GM18873 (cell line): ENCODE data around the gene RARA.
"Not testable (repeated sequence)": the region's sequence is repeated elsewhere in the genome, so short reads cannot be mapped to it uniquely, and the experiment has no call there.

ENCODE experiments used
- ATAC-seq: cut with Tn5 transposase; IDR thresholded peaks from one replicate; pipeline ENCODE4 v1.9.1; 2021; ENCODE audit warnings: mild to moderate bottlenecking, moderate library complexity, moderate number of reproducible peaks; ENCODE audit not compliant: unreplicated experiment, low FRiP score

RARA gene

DNA sequence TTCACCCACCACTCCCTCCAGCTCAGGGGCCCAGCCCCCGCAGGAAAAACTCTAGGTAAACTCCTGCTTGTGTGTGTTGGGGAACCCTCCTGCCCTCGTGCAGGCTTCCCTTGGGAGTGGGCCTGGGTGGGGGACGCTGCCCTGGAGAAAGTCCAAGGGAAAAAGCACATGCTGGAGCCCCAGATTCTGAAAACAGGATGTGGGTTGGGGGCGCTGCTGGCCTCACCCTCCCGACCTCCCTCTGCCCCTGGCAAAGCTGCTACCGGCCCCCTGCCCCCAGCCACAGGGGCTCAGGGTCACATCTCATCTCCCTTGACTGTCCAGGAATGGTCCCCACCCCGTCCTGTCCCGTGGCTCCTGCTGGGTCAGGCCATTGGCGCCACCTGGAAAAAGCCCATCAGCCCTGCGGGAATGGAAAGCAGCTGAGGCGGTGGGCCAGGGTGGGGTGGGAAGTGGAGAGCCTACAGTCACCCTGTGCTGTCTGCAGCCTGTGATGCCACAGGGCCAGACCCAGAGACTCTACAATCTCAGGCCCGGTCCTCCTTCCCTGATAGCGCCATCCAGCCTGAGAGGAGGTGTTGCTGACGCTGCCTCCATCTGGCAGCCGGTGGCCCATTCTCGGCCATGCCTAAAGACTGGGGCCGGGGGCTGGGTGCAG lies 58.0 kb downstream of the RARA start:
- ATAC-seq, result no peak

DNA sequence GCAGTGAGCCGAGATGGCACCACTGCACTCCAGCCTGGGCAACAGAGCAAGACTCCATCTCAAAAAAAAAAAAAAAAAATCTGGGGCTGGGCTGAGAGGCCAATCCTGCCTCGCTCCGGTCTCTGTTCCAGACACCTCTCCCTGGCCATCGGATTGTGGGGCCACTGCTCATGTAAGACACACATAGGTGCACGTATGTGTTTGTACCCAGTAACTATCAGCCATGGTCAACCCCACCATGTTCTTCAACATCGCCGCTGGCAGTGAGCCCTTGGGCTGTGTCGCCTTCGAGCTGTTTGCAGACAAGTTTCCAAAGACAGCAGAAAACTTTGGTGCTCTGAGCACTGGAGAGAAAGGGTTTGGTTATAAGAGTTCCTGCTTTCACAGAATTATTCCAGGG lies 58.7 kb downstream of the RARA start:
- ATAC-seq, result not testable (repeated sequence)

DNA sequence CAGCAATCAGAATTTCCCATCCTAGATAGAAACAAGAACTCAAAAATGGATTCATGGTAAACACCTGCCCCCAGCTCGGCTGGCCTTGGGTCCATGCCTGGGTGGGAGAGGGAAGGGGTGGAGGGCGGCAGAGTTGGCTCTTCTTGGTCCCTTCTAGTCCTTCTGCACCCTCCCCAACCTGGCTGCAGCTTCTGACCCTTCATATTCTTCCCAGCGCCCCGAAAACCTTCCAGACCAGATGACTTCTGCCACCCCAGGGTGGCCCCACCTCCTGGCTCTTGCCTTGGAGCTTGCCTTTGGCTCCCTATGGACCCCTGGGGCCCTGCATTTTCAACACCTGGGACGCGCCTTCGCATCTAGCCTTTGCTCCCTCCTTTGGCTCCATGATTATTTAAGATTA lies 60.9 kb downstream of the RARA start:
- no peak for ATAC-seq

DNA sequence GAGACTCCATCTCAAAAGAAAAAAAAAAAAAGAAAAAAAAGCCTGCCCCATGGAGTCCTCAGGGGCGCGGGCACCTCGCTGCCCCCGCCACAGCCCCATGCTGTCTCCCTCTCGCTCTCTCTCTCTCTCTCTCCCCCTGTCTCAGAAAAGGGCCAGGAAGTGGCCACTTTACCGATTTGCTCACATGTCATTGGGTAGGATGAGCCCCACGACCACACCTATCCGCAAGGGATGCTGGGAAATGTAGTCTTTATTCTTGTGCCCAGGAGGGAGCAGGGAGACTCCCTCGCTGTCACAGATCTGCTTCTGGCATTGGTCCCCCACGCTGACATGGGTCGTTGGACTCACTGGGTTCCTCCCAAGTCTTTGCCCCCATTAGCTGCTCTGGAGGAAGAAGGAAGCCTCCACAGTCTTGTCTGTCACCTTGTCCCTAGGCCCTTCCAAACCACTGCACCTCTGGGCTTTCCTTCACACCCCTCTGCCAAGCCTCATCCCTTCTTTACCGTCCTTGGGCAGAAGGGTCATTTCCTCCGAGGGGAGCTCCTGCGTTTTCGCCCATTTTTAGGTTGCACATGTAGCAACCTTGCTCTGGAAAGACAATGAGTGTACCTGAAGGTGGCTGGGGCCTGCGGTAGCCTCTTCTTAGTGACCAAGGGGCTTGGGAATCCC lies 62.4 kb downstream of the RARA start:
- no peak for ATAC-seq

DNA sequence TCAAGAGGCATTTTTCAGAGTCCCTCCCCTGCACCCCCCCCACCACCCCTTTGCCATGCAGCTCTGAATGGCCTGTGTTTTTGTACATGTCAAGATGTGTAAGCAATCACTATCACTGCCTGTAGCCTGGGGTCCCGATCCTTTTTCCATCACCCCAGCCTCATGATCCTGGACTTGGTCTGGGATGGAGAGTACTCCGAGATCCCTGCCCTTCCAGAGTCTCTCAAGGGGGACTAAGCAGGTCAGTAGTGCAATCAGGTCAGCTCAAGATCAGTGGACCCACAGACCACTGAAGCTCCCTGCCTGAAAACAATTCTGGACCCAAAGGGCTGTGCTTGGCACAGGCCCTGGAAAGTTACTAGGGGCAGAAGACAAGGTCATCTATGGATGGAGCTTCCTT lies 63.1 kb downstream of the RARA start:
- ATAC-seq, result no peak

DNA sequence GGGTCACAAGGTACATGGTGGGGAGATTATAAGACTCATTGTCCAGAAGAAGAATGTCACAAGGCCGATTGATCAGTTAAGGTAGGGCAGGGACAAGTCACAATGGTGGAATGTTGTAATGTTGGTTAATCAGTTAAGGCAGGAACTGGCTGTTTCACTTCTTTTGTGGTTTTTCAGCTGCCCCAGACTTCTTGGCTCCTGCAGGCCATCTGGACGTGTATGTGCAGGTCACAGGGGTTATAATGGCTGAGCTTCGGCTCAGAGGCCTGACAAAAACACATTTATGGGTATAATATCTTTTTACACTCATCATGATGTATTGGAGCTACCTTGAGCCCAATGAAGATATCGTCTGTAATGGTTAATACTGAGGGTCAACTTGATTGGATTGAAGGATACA lies 63.7 kb downstream of the RARA start:
- ATAC-seq, result not testable (repeated sequence)

DNA sequence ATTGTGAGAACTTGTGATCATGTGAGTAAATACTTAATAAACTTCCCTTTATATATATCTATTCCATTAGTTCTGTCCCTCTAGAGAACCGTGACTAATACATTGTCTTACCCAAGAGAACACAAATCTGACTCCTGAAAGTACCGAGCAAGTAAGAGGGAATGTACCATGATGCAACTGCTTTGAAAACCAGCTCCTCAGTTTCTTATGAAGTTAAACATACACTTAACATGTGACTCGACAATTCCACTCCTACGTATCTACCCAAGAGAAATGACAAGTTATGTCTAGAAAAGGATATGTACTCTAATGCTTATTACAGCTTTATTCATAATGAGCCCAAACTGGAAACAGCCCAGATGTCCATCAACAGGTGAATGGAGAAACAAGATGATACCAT lies 64.3 kb downstream of the RARA start:
- ATAC-seq, result no peak

DNA sequence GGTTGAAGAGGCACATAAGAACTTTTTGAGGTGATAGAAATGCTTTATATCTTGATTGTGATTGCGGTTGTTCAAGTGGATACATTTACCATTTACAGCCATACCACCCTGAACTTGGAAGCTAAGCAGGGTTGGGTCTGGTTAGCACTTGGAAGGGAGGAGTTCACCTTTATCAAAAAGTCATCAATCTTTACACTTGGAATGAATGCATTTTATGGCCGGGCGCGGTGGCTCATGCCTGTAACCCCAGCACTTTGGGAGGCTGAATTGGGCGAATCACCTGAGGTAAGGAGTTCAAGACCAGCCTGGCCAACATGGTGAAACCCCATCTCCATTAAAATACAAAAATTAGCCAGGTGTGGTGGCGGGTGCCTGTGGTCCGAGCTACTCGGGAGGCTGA lies 65.0 kb downstream of the RARA start:
- no peak for ATAC-seq

DNA sequence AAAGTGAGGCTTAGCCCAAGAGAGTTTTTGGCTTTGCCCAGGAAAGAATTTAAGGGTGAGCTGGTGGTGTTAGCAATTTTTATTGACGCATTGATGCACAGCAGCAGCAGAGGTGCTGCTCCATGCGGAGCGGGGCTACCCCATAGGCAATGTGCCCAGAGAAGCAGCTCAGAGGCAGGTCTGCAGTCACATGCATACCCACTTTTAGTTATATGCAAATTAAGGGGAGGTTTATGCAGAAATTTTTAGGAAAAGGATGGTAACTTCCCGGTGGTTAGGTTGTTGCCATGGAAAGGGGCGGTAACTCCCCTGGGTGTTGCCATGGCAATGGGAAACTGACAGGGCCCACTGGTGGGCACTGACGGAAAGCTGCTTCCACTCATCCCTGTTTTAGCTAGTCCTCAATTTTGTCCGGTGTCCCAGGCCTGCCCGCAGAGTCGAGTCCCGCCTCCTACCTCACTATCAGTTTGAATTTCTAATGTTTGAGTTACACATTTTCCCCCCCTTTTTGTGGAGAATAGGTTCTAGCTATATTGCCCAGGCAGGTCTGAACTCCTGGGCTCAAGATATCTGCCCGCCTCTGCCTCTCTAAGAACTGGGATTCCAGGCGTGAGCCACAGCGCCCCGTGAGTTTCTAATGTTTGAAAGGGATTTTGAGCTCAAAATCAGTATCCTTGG lies 66.0 kb downstream of the RARA start:
- no peak for ATAC-seq

DNA sequence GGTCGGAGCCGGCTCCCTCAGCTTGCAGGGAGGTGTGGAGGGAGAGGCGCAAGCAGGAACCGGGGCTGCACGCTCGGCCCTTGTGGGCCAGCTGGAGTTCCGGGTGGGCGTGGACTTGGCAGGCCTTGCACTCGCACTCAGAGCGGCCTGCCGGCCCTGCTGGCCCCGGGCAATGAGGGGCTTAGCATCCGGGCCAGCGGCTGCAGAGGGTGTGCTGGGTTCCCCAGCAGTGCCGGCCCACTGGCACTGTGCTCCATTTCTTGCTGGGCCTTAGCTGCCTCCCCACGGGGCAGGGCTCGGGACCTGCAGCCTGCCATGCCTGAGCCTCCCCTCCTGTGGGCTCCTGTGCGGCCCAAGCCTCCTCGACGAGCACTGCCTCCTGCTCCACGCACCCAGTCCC lies 66.8 kb downstream of the RARA start:
- ATAC-seq, result not testable (repeated sequence)

DNA sequence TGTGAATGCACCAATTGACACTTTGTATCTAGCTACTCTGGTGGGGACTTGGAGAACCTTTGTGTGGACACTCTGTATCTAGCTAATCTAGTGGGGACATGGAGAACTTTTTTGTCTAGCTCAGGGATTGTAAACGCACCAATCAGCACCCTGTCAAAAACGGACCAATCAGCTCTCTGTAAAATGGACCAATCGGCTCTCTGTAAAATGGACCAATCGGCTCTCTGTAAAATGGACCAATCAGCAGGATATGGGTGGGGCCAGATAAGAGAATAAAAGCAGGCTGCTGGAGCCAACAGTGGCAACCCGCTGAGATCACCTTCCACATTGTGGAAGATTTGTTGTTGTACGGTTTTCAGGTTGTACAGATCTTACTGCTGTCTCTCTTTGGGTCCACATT lies 67.6 kb downstream of the RARA start:
- ATAC-seq, result not testable (repeated sequence)

DNA sequence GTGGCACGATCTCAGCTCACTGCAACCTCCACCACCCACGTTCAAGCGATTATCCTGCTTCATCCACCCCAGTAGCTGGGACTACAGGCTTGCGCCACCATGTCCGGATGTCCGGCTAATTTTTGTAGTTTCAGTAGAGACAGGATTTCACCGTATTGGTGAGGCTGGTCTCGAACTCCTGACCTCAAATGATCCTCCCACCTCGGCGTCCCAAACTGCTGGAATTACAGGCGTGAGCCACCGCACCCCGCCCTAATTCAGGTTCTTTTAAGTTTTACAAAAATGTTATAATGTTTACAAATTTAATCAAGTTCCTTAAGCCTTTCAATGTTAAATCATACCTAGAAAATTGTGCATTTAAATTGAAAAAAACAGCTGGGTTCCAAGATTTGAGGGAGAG lies 68.9 kb downstream of the RARA start:
- no peak for ATAC-seq

DNA sequence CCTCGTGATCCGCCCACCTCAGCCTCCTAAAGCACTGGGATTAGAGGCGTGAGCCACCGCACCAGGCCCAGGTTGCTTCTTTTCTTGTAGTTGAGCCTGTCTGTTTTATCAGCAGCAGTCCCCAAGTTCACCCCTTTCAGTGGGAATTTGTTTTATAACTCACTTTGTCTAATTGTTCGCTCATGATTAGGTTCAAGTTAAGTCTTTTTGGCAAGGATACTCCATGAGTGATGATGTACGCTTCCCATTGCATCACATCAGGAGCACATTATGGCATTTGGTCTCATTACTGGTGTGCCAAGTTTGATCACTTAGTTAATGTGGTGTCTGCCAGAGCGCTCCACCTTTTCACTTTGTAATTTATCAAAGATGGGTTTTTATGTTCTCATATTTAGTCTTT lies 70.0 kb downstream of the RARA start:
- ATAC-seq, result no peak

DNA sequence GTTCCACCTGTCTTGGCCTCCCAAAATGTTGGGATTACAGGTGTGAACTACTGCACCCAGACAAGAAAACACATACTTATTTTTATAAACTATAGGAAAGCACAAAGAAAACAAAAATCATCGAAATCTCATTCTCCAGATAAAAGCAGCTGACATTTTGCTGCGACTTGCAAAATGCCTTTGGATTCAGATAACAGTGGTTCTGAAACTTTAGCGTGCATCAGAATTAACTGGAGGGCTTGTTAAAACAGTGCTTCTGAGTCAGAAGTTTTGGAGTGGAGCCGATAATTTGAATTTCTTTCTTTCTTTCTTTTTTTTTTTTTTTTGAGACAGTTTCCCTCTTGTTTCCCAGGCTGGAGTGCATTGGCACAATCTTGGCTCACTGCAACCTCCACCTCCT lies 73.3 kb downstream of the RARA start:
- no peak for ATAC-seq

DNA sequence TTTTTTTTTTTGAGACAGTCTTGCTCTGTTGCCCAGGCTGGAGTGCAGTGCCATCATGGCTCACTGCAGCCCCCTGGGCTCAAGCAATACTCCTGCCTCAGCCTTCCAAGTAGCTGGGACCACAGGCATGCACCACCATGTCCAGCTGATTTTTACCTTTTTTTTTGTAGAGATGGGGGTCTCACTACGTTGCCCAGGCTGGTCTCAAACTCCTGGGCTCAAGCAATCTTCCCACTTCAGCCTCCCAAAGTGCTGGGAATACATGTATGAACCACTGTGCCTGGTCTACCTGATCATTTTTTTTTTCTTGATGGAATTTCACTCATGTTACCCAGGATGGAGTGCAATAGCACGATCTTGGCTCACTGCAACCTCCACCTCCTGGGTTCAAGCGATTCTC lies 77.6 kb downstream of the RARA start:
- not testable (repeated sequence) for ATAC-seq

DNA sequence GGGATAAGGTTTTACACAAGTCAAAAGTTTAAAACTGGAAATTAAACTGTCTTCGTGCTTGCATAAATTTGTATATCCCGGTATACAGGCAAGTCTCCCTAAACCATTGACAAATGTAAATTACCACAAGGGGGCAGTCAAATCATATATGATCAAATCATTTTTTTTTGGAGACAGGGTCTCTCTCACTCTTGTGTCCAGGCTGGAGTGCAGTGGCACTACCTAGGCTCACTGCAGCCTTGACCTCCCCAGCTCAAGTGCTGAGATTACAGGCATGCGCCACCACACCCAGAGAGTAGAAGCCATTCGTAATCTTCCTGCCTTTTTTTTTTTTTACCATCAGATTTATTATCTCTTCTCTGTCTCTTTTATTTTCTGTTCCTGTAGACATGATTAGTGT lies 90.2 kb downstream of the RARA start:
- ATAC-seq, result no peak

DNA sequence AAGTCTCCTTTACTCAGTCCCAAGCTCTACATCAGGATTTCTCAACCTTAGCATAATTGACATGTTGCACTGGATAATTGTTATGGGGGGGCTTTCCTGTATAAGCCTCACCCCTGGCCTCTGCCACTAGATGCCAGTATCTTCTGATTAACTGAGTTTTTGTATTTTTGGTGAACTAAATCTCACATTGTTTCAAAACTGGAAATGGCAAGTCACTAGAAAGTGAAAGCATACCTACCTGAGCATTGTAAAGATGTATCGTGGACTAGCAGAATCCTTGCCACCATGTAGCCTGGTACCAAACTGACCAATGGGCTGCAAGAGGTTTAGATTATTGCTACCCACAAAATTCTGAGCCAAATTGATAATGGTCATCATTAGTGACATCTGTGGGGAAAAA lies 93.7 kb downstream of the RARA start:
- ATAC-seq, result no peak

DNA sequence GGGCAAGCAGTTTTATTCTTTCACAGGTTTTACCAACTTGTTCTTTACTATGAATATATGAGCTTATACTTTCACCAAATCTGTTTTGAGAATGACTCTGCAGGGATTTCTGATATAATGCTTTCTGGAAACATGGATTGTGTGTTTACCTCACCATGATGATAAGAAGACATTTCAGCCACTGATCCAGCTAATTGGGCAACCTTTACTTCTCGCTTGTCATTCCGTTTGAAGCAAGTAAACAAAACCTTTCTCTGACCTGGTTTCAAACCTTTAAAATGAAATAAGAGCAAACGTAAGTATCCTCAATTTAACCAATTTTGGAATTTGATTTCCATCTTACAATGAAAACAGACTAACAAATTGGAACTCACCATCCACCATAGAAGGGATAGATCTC lies 95.0 kb downstream of the RARA start:
- no peak for ATAC-seq
